ENCODE results near the gene GREB1.

GREB1 gene

DNA sequence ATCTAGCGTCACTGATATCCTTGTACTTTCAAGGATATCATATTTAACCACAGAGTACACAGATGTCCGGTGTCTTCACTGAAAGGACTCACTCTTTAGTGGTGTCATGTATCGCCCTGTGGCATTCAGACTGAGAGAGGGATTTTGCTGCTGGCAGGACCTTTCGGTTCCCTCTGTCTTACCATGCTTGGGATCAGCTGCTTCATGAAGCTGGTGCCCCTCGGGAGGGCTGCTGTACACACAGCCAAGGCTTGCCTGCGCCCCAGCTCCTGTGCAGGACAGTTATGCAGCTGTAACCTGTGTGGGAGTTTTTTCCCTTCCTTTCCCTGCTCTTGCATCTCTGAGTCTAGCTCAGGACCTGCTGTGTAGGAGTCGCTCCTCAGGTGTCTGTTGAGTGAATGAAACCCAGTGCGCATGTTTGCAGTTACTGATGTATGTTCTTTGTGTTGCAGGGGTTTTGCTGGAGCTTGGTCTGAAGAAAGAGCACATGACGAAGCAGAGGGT lies 64.4 kb downstream of the GREB1 start:
- Histone ChIP-seq H3K4me3 (ENCODE audit: low read length) (no peak overlapping the region), H3K4me1 (ENCODE audit: control insufficient read depth, insufficient read depth, low read length) (peaks cover 15% of the 10 kb centered on the region), H3K36me3 (ENCODE audit: control insufficient read depth, insufficient read depth, low read length, severe bottlenecking) (no peaks in the 10 kb centered on the region), H3K9ac (ENCODE audit: low read length) (no peak overlapping the region), H3K9me3 (ENCODE audit: control insufficient read depth, low read length) (no peaks in the 10 kb centered on the region), H3K27me3 (replicated peaks; ENCODE audit: control insufficient read depth, insufficient read depth, low read length) (peaks cover 28% of the 10 kb centered on the region)
- no peak for DNase-seq (ENCODE audit: low read depth)

GRCh38 chr2:11602563-11603204 lies 68.8 kb downstream of the GREB1 start:
- Histone ChIP-seq H3K9ac (ENCODE audit: low read length) (no peak overlapping the region), H3K36me3 (ENCODE audit: control insufficient read depth, insufficient read depth, low read length, severe bottlenecking) (no peaks in the 10 kb centered on the region), H3K4me3 (ENCODE audit: low read length) (no peak overlapping the region), H3K9me3 (ENCODE audit: control insufficient read depth, low read length) (no peaks in the 10 kb centered on the region), H3K27me3 (replicated peaks; ENCODE audit: control insufficient read depth, insufficient read depth, low read length) (peaks cover 28% of the 10 kb centered on the region), H3K4me1 (ENCODE audit: control insufficient read depth, insufficient read depth, low read length) (peaks cover 13% of the 10 kb centered on the region)
- no peak for DNase-seq (ENCODE audit: low read depth)

GRCh38 chr2:11610624-11611242 lies 76.9 kb downstream of the GREB1 start:
- H3K4me1 ChIP-seq (ENCODE audit: control insufficient read depth, insufficient read depth, low read length) = peaks cover 4% of the 10 kb centered on the region
- H3K9me3 ChIP-seq (ENCODE audit: control insufficient read depth, low read length) = no peaks in the 10 kb centered on the region
- DNase-seq (ENCODE audit: low read depth) = no peak
- H3K27me3 ChIP-seq (replicated peaks; ENCODE audit: control insufficient read depth, insufficient read depth, low read length) = peaks cover 6% of the 10 kb centered on the region
- no peak overlapping the region for H3K4me3 ChIP-seq (ENCODE audit: low read length)
- H3K36me3 ChIP-seq (ENCODE audit: control insufficient read depth, insufficient read depth, low read length, severe bottlenecking) = no peaks in the 10 kb centered on the region
- H3K9ac ChIP-seq (ENCODE audit: low read length) = no peak overlapping the region

GRCh38 chr2:11611251-11611650 lies 77.4 kb downstream of the GREB1 start:
- H3K36me3 ChIP-seq (ENCODE audit: control insufficient read depth, insufficient read depth, low read length, severe bottlenecking) = no peaks in the 10 kb centered on the region
- H3K4me3 ChIP-seq (ENCODE audit: low read length) = no peak overlapping the region
- no peak overlapping the region for H3K9ac ChIP-seq (ENCODE audit: low read length)
- no peak for DNase-seq (ENCODE audit: low read depth)
- H3K4me1 ChIP-seq (ENCODE audit: control insufficient read depth, insufficient read depth, low read length) = peaks cover 4% of the 10 kb centered on the region
- peaks cover 6% of the 10 kb centered on the region for H3K27me3 ChIP-seq (replicated peaks; ENCODE audit: control insufficient read depth, insufficient read depth, low read length)
- H3K9me3 ChIP-seq (ENCODE audit: control insufficient read depth, low read length) = no peaks in the 10 kb centered on the region

GRCh38 chr2:11612553-11613215 lies 78.8 kb downstream of the GREB1 start:
- Histone ChIP-seq H3K36me3 (ENCODE audit: control insufficient read depth, insufficient read depth, low read length, severe bottlenecking) (no peaks in the 10 kb centered on the region), H3K4me3 (ENCODE audit: low read length) (peak overlapping the region; percentile 38), H3K9ac (ENCODE audit: low read length) (no peak overlapping the region), H3K9me3 (ENCODE audit: control insufficient read depth, low read length) (no peaks in the 10 kb centered on the region), H3K4me1 (ENCODE audit: control insufficient read depth, insufficient read depth, low read length) (peaks cover 4% of the 10 kb centered on the region), H3K27me3 (replicated peaks; ENCODE audit: control insufficient read depth, insufficient read depth, low read length) (peaks cover 6% of the 10 kb centered on the region)
- DNase-seq (ENCODE audit: low read depth) = no peak

DNA sequence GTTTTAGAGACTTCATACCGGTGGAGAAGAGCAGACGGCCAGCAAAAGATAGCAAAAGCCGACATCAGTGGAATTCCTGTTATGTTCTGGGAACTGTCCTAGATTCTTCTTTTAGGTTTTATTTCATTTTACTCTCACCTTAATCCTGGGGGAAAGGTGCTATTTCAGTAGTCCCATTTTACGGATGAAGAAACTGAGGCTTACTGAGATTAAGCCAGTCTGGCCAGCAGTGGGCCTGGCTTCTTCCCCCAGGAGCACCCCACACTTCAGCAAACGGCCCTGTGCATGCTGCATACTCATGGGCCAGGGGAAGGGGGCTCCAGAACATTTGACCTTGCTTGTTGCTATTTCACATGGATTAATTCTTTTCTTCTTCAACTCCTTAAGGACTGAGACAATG lies 79.5 kb downstream of the GREB1 start:
- peaks cover 6% of the 10 kb centered on the region for H3K27me3 ChIP-seq (replicated peaks; ENCODE audit: control insufficient read depth, insufficient read depth, low read length)
- H3K36me3 ChIP-seq (ENCODE audit: control insufficient read depth, insufficient read depth, low read length, severe bottlenecking) = no peaks in the 10 kb centered on the region
- H3K4me1 ChIP-seq (ENCODE audit: control insufficient read depth, insufficient read depth, low read length) = peaks cover 4% of the 10 kb centered on the region
- H3K9ac ChIP-seq (ENCODE audit: low read length) = no peak overlapping the region
- H3K9me3 ChIP-seq (ENCODE audit: control insufficient read depth, low read length) = no peaks in the 10 kb centered on the region
- DNase-seq (ENCODE audit: low read depth) = no peak
- H3K4me3 ChIP-seq (ENCODE audit: low read length) = no peak overlapping the region

DNA sequence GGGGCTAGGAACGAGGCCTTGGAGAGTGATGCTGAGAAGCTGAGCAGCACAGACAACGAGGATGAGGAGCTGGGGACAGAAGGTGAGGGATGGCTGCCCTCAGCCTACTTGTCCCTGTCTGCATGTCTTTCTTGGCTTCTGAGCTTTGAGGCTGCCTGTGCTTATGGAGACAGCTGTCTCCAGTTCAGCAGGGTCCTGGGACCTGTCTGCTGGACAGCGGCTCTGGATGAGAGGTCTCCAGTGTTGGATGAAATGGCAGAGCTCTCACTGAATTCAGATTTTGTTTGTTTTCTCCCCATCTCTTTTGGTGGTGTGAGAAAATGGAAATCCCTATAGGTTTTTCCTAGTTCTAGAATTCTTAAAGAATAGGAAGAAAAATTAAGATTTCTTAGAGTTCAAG lies 81.4 kb downstream of the GREB1 start:
- H3K9me3 ChIP-seq (ENCODE audit: control insufficient read depth, low read length) = no peaks in the 10 kb centered on the region
- H3K27me3 ChIP-seq (replicated peaks; ENCODE audit: control insufficient read depth, insufficient read depth, low read length) = peaks cover 8% of the 10 kb centered on the region
- no peaks in the 10 kb centered on the region for H3K36me3 ChIP-seq (ENCODE audit: control insufficient read depth, insufficient read depth, low read length, severe bottlenecking)
- peaks cover 4% of the 10 kb centered on the region for H3K4me1 ChIP-seq (ENCODE audit: control insufficient read depth, insufficient read depth, low read length)
- no peak overlapping the region for H3K4me3 ChIP-seq (ENCODE audit: low read length)
- H3K9ac ChIP-seq (ENCODE audit: low read length) = no peak overlapping the region
- DNase-seq (ENCODE audit: low read depth) = no peak

DNA sequence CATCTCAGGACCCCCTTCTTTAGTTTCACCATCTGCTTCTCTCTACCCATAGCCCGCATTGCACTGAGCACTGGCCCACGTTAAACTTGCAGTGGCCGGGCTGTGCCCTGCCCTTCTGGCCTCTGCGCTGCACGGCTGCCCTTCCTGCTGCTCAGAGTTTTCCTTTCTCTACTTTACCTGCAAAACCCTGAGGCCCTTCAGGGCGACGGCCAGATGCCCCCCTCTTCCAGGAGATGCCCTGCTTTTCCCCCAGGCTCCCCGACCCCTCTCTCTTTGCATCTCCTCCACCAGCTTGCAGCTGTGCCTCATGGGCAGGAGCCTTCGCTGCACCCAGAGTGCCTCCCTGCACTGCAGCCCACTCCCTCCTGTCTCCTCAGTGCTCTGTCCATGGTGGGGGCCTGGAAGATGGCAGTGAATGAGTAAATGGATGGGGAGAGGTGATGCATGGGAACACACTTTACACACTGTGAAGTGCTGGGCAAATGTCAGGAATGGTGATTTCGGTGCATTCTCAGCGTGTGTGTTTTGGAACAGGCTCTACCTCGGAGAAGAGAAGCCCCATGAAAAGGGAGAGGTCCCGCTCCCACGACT lies 82.3 kb downstream of the GREB1 start:
- Histone ChIP-seq H3K9ac (ENCODE audit: low read length) (no peak overlapping the region), H3K4me3 (ENCODE audit: low read length) (no peak overlapping the region), H3K36me3 (ENCODE audit: control insufficient read depth, insufficient read depth, low read length, severe bottlenecking) (no peaks in the 10 kb centered on the region), H3K27me3 (replicated peaks; ENCODE audit: control insufficient read depth, insufficient read depth, low read length) (peaks cover 8% of the 10 kb centered on the region), H3K4me1 (ENCODE audit: control insufficient read depth, insufficient read depth, low read length) (peaks cover 4% of the 10 kb centered on the region), H3K9me3 (ENCODE audit: control insufficient read depth, low read length) (no peaks in the 10 kb centered on the region)
- no peak for DNase-seq (ENCODE audit: low read depth)

DNA sequence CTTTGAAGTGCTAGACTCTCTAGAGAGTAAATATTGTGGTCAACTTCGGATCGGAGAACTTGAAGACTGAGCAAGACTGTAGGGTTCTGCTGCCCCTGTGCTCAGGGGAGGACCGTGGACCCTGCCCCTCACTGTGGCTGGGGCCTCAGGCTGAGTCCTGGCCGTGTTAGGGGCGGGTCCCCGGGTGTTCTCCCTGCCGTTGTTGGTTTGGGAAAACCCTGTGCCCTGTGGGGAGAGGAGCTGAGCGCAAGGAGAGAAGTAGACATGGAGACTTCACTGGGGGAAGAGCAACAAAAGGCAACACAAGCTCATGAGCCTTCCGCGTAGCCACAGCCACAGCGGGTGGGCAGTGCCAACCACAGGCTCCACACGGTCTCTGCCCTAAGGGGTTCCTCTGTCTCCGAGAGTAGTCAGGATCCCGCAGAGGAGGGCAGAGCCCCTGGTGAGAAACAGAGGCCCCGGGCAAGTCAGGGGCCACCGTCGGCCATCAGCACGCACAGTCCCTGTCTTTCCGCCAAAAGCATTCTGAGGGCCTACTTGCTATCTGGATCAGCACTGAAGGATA lies 83.1 kb downstream of the GREB1 start:
- Histone ChIP-seq H3K27me3 (replicated peaks; ENCODE audit: control insufficient read depth, insufficient read depth, low read length) (peaks cover 8% of the 10 kb centered on the region), H3K36me3 (ENCODE audit: control insufficient read depth, insufficient read depth, low read length, severe bottlenecking) (no peaks in the 10 kb centered on the region), H3K4me1 (ENCODE audit: control insufficient read depth, insufficient read depth, low read length) (peaks cover 4% of the 10 kb centered on the region), H3K9me3 (ENCODE audit: control insufficient read depth, low read length) (no peaks in the 10 kb centered on the region), H3K9ac (ENCODE audit: low read length) (no peak overlapping the region), H3K4me3 (ENCODE audit: low read length) (no peak overlapping the region)
- DNase-seq (ENCODE audit: low read depth) = no peak

GRCh38 chr2:11617527-11617926 lies 83.7 kb downstream of the GREB1 start:
- no peaks in the 10 kb centered on the region for H3K36me3 ChIP-seq (ENCODE audit: control insufficient read depth, insufficient read depth, low read length, severe bottlenecking)
- no peak for DNase-seq (ENCODE audit: low read depth)
- no peak overlapping the region for H3K9ac ChIP-seq (ENCODE audit: low read length)
- peaks cover 13% of the 10 kb centered on the region for H3K27me3 ChIP-seq (replicated peaks; ENCODE audit: control insufficient read depth, insufficient read depth, low read length)
- peaks cover under 1% of the 10 kb centered on the region for H3K4me1 ChIP-seq (ENCODE audit: control insufficient read depth, insufficient read depth, low read length)
- H3K9me3 ChIP-seq (ENCODE audit: control insufficient read depth, low read length) = no peaks in the 10 kb centered on the region
- no peak overlapping the region for H3K4me3 ChIP-seq (ENCODE audit: low read length)

All from adipocyte (in vitro differentiated cells).